Neuronal stem cell (in vitro differentiated cells): Measurements from ENCODE around the gene B3GAT1.
A peak's percentile ranks its signal among the peaks of the same experiment; 100 is the strongest.

Source experiments
- DNase-seq: peaks from one replicate; pipeline ENCODE4 v3.0.0-alpha.2; 2013; ENCODE audit warnings: low spot score
- H2AFZ ChIP-seq: one replicate; pipeline ENCODE4 v1.6.1; 2013; ENCODE audit warnings: mild to moderate bottlenecking, low read length, inconsistent platforms
- H2AK5ac ChIP-seq: 2 replicates; pipeline ENCODE4 v1.6.1; 2013; ENCODE audit warnings: low read depth, mild to moderate bottlenecking, inconsistent platforms, low read length, moderate library complexity, mixed read lengths
- H2BK120ac ChIP-seq: 2 replicates; pipeline ENCODE4 v1.6.1; 2013; ENCODE audit warnings: low read depth, mild to moderate bottlenecking, inconsistent platforms, low read length, moderate library complexity, mixed read lengths
- H2BK12ac ChIP-seq: one replicate; pipeline ENCODE4 v1.6.1; 2013; ENCODE audit warnings: low read length, inconsistent platforms
- H2BK15ac ChIP-seq: 2 replicates; pipeline ENCODE4 v1.6.1; 2013; ENCODE audit warnings: mild to moderate bottlenecking, low read length, inconsistent platforms, mixed read lengths
- H2BK5ac ChIP-seq: one replicate; pipeline ENCODE4 v1.6.1; 2013; ENCODE audit warnings: inconsistent platforms, mild to moderate bottlenecking, low read length, moderate library complexity
- H3K14ac ChIP-seq: one replicate; pipeline ENCODE4 v1.6.1; 2013; ENCODE audit warnings: low read length, inconsistent platforms
- H3K18ac ChIP-seq: 2 replicates; pipeline ENCODE4 v1.6.1; 2013; ENCODE audit warnings: low read length, inconsistent platforms
- H3K23ac ChIP-seq: 2 replicates; pipeline ENCODE4 v1.6.1; 2013; ENCODE audit warnings: low read depth, mild to moderate bottlenecking, mixed read lengths, low read length, inconsistent platforms; ENCODE audit not compliant: poor library complexity
- H3K27ac ChIP-seq: replicated peaks from 3 replicates; pipeline ENCODE4 v1.5.1; 2013; ENCODE audit warnings: low read length, inconsistent platforms
- H3K27me3 ChIP-seq, 3 experiments: 2 replicates each; pipeline ENCODE4 v1.6.1; 2013; ENCODE audit warnings: low read length in 3 of 3, mild to moderate bottlenecking in 2 of 3, inconsistent platforms in 1 of 3, low read depth in 1 of 3, mixed read lengths in 1 of 3, moderate library complexity in 1 of 3; ENCODE audit not compliant: control insufficient read depth in 3 of 3, insufficient read depth in 3 of 3
- H3K36me3 ChIP-seq, 2 donors: replicated peaks in 1 of 2; 2 replicates each; pipeline ENCODE4 v1.6.1; 2013; ENCODE audit warnings: low read length in 2 of 2; ENCODE audit not compliant: control insufficient read depth in 2 of 2, insufficient read depth in 2 of 2
- H3K4ac ChIP-seq: 2 replicates; pipeline ENCODE4 v1.6.1; 2013; ENCODE audit warnings: inconsistent platforms, mild to moderate bottlenecking, low read length, moderate library complexity
- H3K4me1 ChIP-seq, 2 donors: 1 replicate in 1 of 2; 2 replicates in 1 of 2; pipeline ENCODE4 v1.6.1; 2013; ENCODE audit warnings: low read length in 2 of 2, low read depth in 1 of 2; ENCODE audit not compliant: control insufficient read depth in 2 of 2, insufficient read depth in 1 of 2
- H3K4me2 ChIP-seq: one replicate; pipeline ENCODE4 v1.6.1; 2013; ENCODE audit warnings: mild to moderate bottlenecking, low read length, inconsistent platforms; ENCODE audit not compliant: insufficient read depth, poor library complexity, severe bottlenecking
- H3K4me3 ChIP-seq, 2 donors: 2 replicates each; pipeline ENCODE4 v1.5.1; 2013; ENCODE audit warnings: low read length in 2 of 2, mild to moderate bottlenecking in 2 of 2, inconsistent platforms in 1 of 2, moderate library complexity in 1 of 2
- H3K79me1 ChIP-seq: one replicate; pipeline ENCODE4 v1.6.1; 2013; ENCODE audit warnings: low read depth, mild to moderate bottlenecking, inconsistent platforms, low read length, moderate library complexity
- H3K9ac ChIP-seq: one replicate; pipeline ENCODE4 v1.6.1; 2013; ENCODE audit warnings: mild to moderate bottlenecking, low read depth, low read length, inconsistent platforms; ENCODE audit not compliant: poor library complexity
- H3K9me3 ChIP-seq, 2 donors: replicated peaks in 1 of 2; 2 replicates each; pipeline versions ENCODE3 to v1.6.1; 2013; ENCODE audit warnings: low read length in 2 of 2, mild to moderate bottlenecking in 2 of 2, inconsistent platforms in 1 of 2, low read depth in 1 of 2, mixed read lengths in 1 of 2, moderate library complexity in 1 of 2; ENCODE audit not compliant: control insufficient read depth in 2 of 2, insufficient read depth in 1 of 2
- H4K8ac ChIP-seq: one replicate; pipeline ENCODE4 v1.6.1; 2013; ENCODE audit warnings: low read depth, mild to moderate bottlenecking, inconsistent platforms, low read length, moderate library complexity
- H4K91ac ChIP-seq: one replicate; pipeline ENCODE4 v1.6.1; 2013; ENCODE audit warnings: low read length, low read depth, mild to moderate bottlenecking, inconsistent platforms; ENCODE audit not compliant: poor library complexity
- WGBS, 2 donors: extraction: QIAGEN DNeasy Blood & Tissue Kit; methylation state at CpG; one replicate each; pipeline ENCODE4 v1.1.7; 2013; ENCODE audit warnings: missing lambda C conversion rate in 2 of 2, mixed read lengths in 1 of 2; ENCODE audit not compliant: insufficient read length in 2 of 2, insufficient replicate concordance in 1 of 2; ENCODE audit errors: extremely low coverage in 2 of 2; 5-methylcytosine and 5-hydroxymethylcytosine counted together

B3GAT1 gene

GRCh38 chr11:134390706-134391569 is 21.1 kb downstream of the B3GAT1 start:
- Histone ChIP-seq H4K8ac (no peak overlapping the region), H3K4me3 (peak overlapping the region in 1 of 2 donors; percentile 42), H2BK5ac (no peak overlapping the region), H3K9me3 (peaks cover 0 to 2% of the 10 kb centered on the region in 2 donors), H2AK5ac (no peak overlapping the region), H3K9ac (peak overlapping the region; percentile 30), H3K23ac (peak overlapping the region; percentile 27), H3K79me1 (peaks cover 17% of the 10 kb centered on the region), H3K4me2 (no peak overlapping the region), H3K27ac (no peak overlapping the region), H2BK120ac (no peak overlapping the region), H3K27me3 (no peaks in the 10 kb centered on the region), H3K18ac (peak overlapping the region; percentile 33), H3K36me3 (peaks cover 35 to 44% of the 10 kb centered on the region in 2 donors), H3K14ac (peak overlapping the region; percentile 73), H3K4ac (no peak overlapping the region), H4K91ac (no peak overlapping the region), H2BK12ac (no peak overlapping the region), H2AFZ (no peak overlapping the region), H3K4me1 (peaks cover 0 to 8% of the 10 kb centered on the region in 2 donors), H2BK15ac (no peak overlapping the region)
- no CpG with 5 or more reads among the region's 15 CpGs for WGBS, 2 donors
- no peak for DNase-seq

GRCh38 chr11:134389464-134390180 is 22.4 kb downstream of the B3GAT1 start:
- H3K79me1 ChIP-seq = peaks cover 17% of the 10 kb centered on the region
- no CpG with 5 or more reads among the region's 25 CpGs for WGBS, 2 donors
- H3K4me1 ChIP-seq = peaks cover 0 to 5% of the 10 kb centered on the region in 2 donors
- H3K4me3 ChIP-seq = peak overlapping the region in 1 of 2 donors; percentile 46
- peaks cover 0 to 2% of the 10 kb centered on the region in 2 donors for H3K9me3 ChIP-seq
- H2BK5ac ChIP-seq = no peak overlapping the region
- H4K91ac ChIP-seq = no peak overlapping the region
- no peak overlapping the region for H3K18ac ChIP-seq
- H3K4me2 ChIP-seq = no peak overlapping the region
- H3K27ac ChIP-seq = no peak overlapping the region
- peaks cover 36 to 44% of the 10 kb centered on the region in 2 donors for H3K36me3 ChIP-seq
- H2BK15ac ChIP-seq = no peak overlapping the region
- no peak overlapping the region for H3K23ac ChIP-seq
- no peak overlapping the region for H3K9ac ChIP-seq
- no peak overlapping the region for H2AFZ ChIP-seq
- no peak for DNase-seq
- no peak overlapping the region for H2AK5ac ChIP-seq
- no peaks in the 10 kb centered on the region for H3K27me3 ChIP-seq
- H3K14ac ChIP-seq = no peak overlapping the region
- no peak overlapping the region for H2BK120ac ChIP-seq
- H2BK12ac ChIP-seq = no peak overlapping the region
- H3K4ac ChIP-seq = no peak overlapping the region
- no peak overlapping the region for H4K8ac ChIP-seq

DNA sequence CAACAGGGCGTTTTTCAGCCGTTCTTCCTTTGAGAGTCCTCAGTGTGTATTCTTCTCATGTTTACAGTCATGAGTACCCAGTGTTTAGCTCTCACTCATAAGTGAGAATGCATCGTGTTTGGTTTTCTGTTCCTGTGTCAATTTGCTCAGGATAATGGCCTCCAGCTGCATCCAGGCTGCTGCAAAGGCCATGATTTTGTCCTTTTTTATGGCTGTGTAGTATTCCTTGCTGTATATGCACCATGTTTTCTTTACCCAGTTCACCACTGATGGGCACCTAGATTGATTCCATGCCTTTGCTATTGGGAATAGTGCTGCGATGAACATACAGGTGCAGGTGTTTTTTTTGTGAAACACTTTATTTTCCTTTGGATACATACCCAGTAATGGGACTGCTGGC is 23.5 kb downstream of the B3GAT1 start:
- no peaks in the 10 kb centered on the region for H3K4me1 ChIP-seq

DNA sequence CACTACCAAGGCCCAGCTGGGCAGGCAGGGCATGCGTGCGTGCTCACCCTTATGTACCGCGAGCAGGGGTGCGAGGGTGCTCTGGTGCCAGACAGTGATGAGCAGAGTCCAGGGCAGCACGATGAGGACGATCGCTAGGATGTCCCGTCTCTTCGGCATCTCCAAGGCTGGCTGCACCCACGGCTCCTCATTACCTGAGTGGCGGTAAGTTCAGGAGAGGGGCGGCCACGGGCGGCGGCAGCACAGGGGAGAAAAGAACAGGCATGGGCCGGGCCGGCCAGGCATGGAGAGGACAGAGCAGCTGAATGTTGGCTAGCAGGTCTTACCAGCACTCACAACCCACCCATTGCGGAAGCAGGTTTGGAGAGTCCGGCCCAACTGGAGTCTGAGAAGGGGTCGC is 24.5 kb downstream of the B3GAT1 start:
- H2AFZ ChIP-seq = no peak overlapping the region
- no peak overlapping the region for H3K4ac ChIP-seq
- no peak overlapping the region for H3K27ac ChIP-seq
- H3K4me2 ChIP-seq = no peak overlapping the region
- H3K9ac ChIP-seq = peak overlapping the region; percentile 70
- peaks cover 0 to 2% of the 10 kb centered on the region in 2 donors for H3K9me3 ChIP-seq
- H2BK5ac ChIP-seq = no peak overlapping the region
- H4K91ac ChIP-seq = no peak overlapping the region
- H3K14ac ChIP-seq = no peak overlapping the region
- H2BK15ac ChIP-seq = no peak overlapping the region
- H3K18ac ChIP-seq = peak overlapping the region; percentile 4
- H3K23ac ChIP-seq = no peak overlapping the region
- peaks cover 37 to 38% of the 10 kb centered on the region in 2 donors for H3K36me3 ChIP-seq
- H3K4me1 ChIP-seq = no peaks in the 10 kb centered on the region
- no peak overlapping the region for H2BK120ac ChIP-seq
- H2BK12ac ChIP-seq = no peak overlapping the region
- H2AK5ac ChIP-seq = no peak overlapping the region
- H4K8ac ChIP-seq = no peak overlapping the region
- no CpG with 5 or more reads among the region's 21 CpGs for WGBS, 2 donors
- H3K4me3 ChIP-seq = no peak overlapping the region
- DNase-seq = no peak
- H3K79me1 ChIP-seq = peaks cover 6% of the 10 kb centered on the region
- H3K27me3 ChIP-seq = no peaks in the 10 kb centered on the region

More for the DNA sequence above, 23.5 kb downstream of the B3GAT1 start:
- Histone ChIP-seq H2AK5ac (no peak overlapping the region), H3K23ac (no peak overlapping the region), H3K4me3 (no peak overlapping the region), H2BK12ac (no peak overlapping the region), H3K27me3 (no peaks in the 10 kb centered on the region), H3K9ac (no peak overlapping the region), H3K4me2 (no peak overlapping the region), H3K27ac (no peak overlapping the region), H3K36me3 (peaks cover 39 to 44% of the 10 kb centered on the region in 2 donors), H3K18ac (no peak overlapping the region), H3K9me3 (peaks cover 0 to 2% of the 10 kb centered on the region in 2 donors), H4K91ac (no peak overlapping the region), H2AFZ (no peak overlapping the region), H4K8ac (no peak overlapping the region), H3K4ac (no peak overlapping the region), H2BK5ac (no peak overlapping the region), H2BK120ac (no peak overlapping the region), H2BK15ac (no peak overlapping the region), H3K79me1 (peaks cover 12% of the 10 kb centered on the region), H3K14ac (no peak overlapping the region)
- no peak for DNase-seq
- WGBS, 2 donors = no CpG with 5 or more reads among the region's 4 CpGs
